ENCODE data around the gene NR6A1. TPM values are rescaled to one million over a fixed set of nuclear protein-coding genes. Genes with fewer than 3 reads are reported as not detected.
"Not testable (repeated sequence)": the region's sequence is repeated elsewhere in the genome, so short reads cannot be mapped to it uniquely, and the experiment has no call there.

The NR6A1 gene
- total RNA-seq, 1 donor from 2014 or later = 4.0 TPM

GRCh38 chr9:124741662-124742061 lies 29.4 kb downstream of the NR6A1 start:
- Histone ChIP-seq H3K4me3 (no peak overlapping the region), H3K9me3 (no peaks in the 10 kb centered on the region), H3K36me3 (no peaks in the 10 kb centered on the region), H3K27me3 (no peaks in the 10 kb centered on the region), H3K27ac (no peak overlapping the region), H3K4me1 (no peaks in the 10 kb centered on the region)
- TF ChIP-seq, protein P1, sequence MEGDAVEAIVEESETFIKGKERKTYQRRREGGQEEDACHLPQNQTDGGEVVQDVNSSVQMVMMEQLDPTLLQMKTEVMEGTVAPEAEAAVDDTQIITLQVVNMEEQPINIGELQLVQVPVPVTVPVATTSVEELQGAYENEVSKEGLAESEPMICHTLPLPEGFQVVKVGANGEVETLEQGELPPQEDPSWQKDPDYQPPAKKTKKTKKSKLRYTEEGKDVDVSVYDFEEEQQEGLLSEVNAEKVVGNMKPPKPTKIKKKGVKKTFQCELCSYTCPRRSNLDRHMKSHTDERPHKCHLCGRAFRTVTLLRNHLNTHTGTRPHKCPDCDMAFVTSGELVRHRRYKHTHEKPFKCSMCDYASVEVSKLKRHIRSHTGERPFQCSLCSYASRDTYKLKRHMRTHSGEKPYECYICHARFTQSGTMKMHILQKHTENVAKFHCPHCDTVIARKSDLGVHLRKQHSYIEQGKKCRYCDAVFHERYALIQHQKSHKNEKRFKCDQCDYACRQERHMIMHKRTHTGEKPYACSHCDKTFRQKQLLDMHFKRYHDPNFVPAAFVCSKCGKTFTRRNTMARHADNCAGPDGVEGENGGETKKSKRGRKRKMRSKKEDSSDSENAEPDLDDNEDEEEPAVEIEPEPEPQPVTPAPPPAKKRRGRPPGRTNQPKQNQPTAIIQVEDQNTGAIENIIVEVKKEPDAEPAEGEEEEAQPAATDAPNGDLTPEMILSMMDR (IDR thresholded peaks at IDR 0.05) = no peak
- intact Hi-C loops (cut with DNase I) = no loop called here
- no peak for DNase-seq
- ATAC-seq = no peak

- H3K4me1 ChIP-seq = no peaks in the 10 kb centered on the region
- no peaks in the 10 kb centered on the region for H3K27me3 ChIP-seq
- no peaks in the 10 kb centered on the region for H3K9me3 ChIP-seq
- H3K27ac ChIP-seq = no peak overlapping the region
- DNase-seq = no peak
- no peak overlapping the region for H3K4me3 ChIP-seq
- intact Hi-C loops (cut with DNase I) = no loop called here
- ATAC-seq = no peak
- H3K36me3 ChIP-seq = no peaks in the 10 kb centered on the region
- TF ChIP-seq, protein P1 (IDR thresholded peaks at IDR 0.05) = no peak
Observed at GRCh38 chr9:124741149-124741548, 30.0 kb downstream of the NR6A1 start.

DNA sequence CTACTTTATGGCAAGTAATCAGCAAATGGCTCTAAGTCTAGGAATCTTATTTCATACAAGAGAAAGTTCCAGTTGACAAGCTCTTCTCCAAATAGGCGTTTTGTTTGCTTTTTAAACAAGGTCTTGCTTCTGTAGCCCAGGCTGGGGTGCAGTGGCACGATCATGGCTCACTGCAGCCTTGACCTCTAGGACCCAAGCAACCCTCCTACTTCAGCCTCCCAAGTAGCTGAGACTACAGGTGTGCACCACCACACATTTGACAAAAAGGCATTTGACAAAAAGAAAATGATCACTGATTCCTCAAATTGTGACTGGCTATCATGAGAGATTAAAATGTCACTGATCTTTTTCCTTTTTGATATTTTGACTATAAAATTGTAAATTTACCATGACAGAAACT lies 31.8 kb downstream of the NR6A1 start:
- no peaks in the 10 kb centered on the region for H3K4me1 ChIP-seq
- H3K27ac ChIP-seq = no peak overlapping the region
- intact Hi-C loops (cut with DNase I) = no loop called here
- ATAC-seq = no peak
- H3K9me3 ChIP-seq = no peaks in the 10 kb centered on the region
- H3K4me3 ChIP-seq = no peak overlapping the region
- no peaks in the 10 kb centered on the region for H3K36me3 ChIP-seq
- no peaks in the 10 kb centered on the region for H3K27me3 ChIP-seq
- DNase-seq = no peak
- TF ChIP-seq, protein P1 (IDR thresholded peaks at IDR 0.05) = no peak

- H3K4me3 ChIP-seq; H3K27ac ChIP-seq; intact Hi-C loops (cut with DNase I); H3K27me3 ChIP-seq; H3K4me1 ChIP-seq; DNase-seq; H3K9me3 ChIP-seq; ATAC-seq; H3K36me3 ChIP-seq: not testable (repeated sequence)
Observed at GRCh38 chr9:124738075-124738474, 33.0 kb downstream of the NR6A1 start.

- Histone ChIP-seq H3K27ac (no peak overlapping the region), H3K27me3 (no peaks in the 10 kb centered on the region), H3K4me1 (no peaks in the 10 kb centered on the region), H3K36me3 (no peaks in the 10 kb centered on the region), H3K4me3 (no peak overlapping the region), H3K9me3 (no peaks in the 10 kb centered on the region)
- ATAC-seq (no peak), DNase-seq (no peak)
- TF ChIP-seq, protein P1 (IDR thresholded peaks at IDR 0.05) = no peak
- intact Hi-C loops (cut with DNase I) = no loop called here
Observed at GRCh38 chr9:124735121-124735520, 36.0 kb downstream of the NR6A1 start.

- DNase-seq; H3K4me3 ChIP-seq; H3K27me3 ChIP-seq; H3K27ac ChIP-seq; H3K36me3 ChIP-seq; intact Hi-C loops (cut with DNase I); H3K9me3 ChIP-seq; ATAC-seq; H3K4me1 ChIP-seq: not testable (repeated sequence)
Observed at GRCh38 chr9:124734741-124735083, 36.4 kb downstream of the NR6A1 start.

GRCh38 chr9:124733964-124734740 lies 37.0 kb downstream of the NR6A1 start:
- ATAC-seq (peak; percentile 90), DNase-seq (no peak)
- H3K4me1 ChIP-seq = no peaks in the 10 kb centered on the region
- intact Hi-C loops (cut with DNase I) = no loop called here
- no peaks in the 10 kb centered on the region for H3K36me3 ChIP-seq
- H3K9me3 ChIP-seq = no peaks in the 10 kb centered on the region
- H3K4me3 ChIP-seq = no peak overlapping the region
- TF ChIP-seq, protein P1 (IDR thresholded peaks at IDR 0.05) = no peak
- H3K27ac ChIP-seq = no peak overlapping the region
- no peaks in the 10 kb centered on the region for H3K27me3 ChIP-seq

Measured in upper lobe of right lung (tissue), 1 donor.